ENCODE measurements around the gene KIRREL3. TPM values are rescaled to one million over a fixed set of nuclear protein-coding genes. Genes with fewer than 3 reads are reported as not detected.

The KIRREL3 gene
- total and polyA plus RNA-seq, 2 of the 8 experiments (the other 6 are each of a cell fraction or from before 2014, with no cell fraction given) = 0.29 to 0.32 TPM

DNA sequence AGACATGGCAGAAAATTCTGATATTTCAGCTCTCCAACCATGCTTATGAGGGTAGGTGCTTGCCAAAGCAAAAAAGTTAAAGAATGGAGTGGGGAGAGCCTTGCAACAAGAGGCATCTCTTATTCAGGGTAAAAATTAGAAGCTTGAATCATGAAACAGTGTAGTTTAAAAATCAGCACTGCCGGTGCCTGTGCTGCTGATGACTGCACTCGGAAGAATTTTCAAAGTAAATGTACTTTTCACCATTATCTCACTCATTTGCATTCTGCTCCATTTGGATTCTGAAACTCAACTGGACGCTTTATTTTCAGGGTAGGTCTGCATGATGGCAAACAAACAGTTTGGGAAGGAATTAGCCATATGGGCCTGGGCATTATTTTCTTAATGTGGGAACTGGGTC lies 126.3 kb downstream of the KIRREL3 start (continued):
- TF ChIP-seq, protein P1, sequence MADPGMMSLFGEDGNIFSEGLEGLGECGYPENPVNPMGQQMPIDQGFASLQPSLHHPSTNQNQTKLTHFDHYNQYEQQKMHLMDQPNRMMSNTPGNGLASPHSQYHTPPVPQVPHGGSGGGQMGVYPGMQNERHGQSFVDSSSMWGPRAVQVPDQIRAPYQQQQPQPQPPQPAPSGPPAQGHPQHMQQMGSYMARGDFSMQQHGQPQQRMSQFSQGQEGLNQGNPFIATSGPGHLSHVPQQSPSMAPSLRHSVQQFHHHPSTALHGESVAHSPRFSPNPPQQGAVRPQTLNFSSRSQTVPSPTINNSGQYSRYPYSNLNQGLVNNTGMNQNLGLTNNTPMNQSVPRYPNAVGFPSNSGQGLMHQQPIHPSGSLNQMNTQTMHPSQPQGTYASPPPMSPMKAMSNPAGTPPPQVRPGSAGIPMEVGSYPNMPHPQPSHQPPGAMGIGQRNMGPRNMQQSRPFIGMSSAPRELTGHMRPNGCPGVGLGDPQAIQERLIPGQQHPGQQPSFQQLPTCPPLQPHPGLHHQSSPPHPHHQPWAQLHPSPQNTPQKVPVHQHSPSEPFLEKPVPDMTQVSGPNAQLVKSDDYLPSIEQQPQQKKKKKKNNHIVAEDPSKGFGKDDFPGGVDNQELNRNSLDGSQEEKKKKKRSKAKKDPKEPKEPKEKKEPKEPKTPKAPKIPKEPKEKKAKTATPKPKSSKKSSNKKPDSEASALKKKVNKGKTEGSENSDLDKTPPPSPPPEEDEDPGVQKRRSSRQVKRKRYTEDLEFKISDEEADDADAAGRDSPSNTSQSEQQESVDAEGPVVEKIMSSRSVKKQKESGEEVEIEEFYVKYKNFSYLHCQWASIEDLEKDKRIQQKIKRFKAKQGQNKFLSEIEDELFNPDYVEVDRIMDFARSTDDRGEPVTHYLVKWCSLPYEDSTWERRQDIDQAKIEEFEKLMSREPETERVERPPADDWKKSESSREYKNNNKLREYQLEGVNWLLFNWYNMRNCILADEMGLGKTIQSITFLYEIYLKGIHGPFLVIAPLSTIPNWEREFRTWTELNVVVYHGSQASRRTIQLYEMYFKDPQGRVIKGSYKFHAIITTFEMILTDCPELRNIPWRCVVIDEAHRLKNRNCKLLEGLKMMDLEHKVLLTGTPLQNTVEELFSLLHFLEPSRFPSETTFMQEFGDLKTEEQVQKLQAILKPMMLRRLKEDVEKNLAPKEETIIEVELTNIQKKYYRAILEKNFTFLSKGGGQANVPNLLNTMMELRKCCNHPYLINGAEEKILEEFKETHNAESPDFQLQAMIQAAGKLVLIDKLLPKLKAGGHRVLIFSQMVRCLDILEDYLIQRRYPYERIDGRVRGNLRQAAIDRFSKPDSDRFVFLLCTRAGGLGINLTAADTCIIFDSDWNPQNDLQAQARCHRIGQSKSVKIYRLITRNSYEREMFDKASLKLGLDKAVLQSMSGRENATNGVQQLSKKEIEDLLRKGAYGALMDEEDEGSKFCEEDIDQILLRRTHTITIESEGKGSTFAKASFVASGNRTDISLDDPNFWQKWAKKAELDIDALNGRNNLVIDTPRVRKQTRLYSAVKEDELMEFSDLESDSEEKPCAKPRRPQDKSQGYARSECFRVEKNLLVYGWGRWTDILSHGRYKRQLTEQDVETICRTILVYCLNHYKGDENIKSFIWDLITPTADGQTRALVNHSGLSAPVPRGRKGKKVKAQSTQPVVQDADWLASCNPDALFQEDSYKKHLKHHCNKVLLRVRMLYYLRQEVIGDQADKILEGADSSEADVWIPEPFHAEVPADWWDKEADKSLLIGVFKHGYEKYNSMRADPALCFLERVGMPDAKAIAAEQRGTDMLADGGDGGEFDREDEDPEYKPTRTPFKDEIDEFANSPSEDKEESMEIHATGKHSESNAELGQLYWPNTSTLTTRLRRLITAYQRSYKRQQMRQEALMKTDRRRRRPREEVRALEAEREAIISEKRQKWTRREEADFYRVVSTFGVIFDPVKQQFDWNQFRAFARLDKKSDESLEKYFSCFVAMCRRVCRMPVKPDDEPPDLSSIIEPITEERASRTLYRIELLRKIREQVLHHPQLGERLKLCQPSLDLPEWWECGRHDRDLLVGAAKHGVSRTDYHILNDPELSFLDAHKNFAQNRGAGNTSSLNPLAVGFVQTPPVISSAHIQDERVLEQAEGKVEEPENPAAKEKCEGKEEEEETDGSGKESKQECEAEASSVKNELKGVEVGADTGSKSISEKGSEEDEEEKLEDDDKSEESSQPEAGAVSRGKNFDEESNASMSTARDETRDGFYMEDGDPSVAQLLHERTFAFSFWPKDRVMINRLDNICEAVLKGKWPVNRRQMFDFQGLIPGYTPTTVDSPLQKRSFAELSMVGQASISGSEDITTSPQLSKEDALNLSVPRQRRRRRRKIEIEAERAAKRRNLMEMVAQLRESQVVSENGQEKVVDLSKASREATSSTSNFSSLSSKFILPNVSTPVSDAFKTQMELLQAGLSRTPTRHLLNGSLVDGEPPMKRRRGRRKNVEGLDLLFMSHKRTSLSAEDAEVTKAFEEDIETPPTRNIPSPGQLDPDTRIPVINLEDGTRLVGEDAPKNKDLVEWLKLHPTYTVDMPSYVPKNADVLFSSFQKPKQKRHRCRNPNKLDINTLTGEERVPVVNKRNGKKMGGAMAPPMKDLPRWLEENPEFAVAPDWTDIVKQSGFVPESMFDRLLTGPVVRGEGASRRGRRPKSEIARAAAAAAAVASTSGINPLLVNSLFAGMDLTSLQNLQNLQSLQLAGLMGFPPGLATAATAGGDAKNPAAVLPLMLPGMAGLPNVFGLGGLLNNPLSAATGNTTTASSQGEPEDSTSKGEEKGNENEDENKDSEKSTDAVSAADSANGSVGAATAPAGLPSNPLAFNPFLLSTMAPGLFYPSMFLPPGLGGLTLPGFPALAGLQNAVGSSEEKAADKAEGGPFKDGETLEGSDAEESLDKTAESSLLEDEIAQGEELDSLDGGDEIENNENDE (IDR thresholded peaks at IDR 0.05; ENCODE audit: insufficient replicate concordance, low read length) = no peak
- TF ChIP-seq JUN (IDR thresholded peaks at IDR 0.05; ENCODE audit: low read depth, low read length) (no peak), CBX5 (IDR thresholded peaks at IDR 0.05; ENCODE audit: low read depth, low read length) (no peak)

All from H1 (cell line).